Keratinocyte (primary cell): ENCODE measurements around the gene STOML3.
"Not testable (repeated sequence)": the region's sequence is repeated elsewhere in the genome, so short reads cannot be mapped to it uniquely, and the experiment has no call there.

Experiments
- EZH2 ChIP-seq: IDR thresholded peaks from one replicate; pipeline ENCODE4 v1.6.1; 2012; ENCODE audit warnings: inconsistent platforms, mild to moderate bottlenecking, low read length, moderate library complexity
- TF ChIP-seq, protein P1 (sequence below), 3 experiments: IDR thresholded peaks in 1 of 3; conservative IDR thresholded peaks in 1 of 3; optimal IDR thresholded peaks in 1 of 3; 2 replicates in 2 of 3; 3 replicates in 1 of 3; pipeline versions ENCODE3 to v1.5.1; 2011; ENCODE audit warnings: low read length in 3 of 3, mild to moderate bottlenecking in 3 of 3, moderate library complexity in 2 of 3, control low read depth in 1 of 3, inconsistent platforms in 1 of 3; ENCODE audit not compliant: insufficient read depth in 2 of 3; ENCODE audit errors: extremely low read depth in 1 of 3

DNA sequence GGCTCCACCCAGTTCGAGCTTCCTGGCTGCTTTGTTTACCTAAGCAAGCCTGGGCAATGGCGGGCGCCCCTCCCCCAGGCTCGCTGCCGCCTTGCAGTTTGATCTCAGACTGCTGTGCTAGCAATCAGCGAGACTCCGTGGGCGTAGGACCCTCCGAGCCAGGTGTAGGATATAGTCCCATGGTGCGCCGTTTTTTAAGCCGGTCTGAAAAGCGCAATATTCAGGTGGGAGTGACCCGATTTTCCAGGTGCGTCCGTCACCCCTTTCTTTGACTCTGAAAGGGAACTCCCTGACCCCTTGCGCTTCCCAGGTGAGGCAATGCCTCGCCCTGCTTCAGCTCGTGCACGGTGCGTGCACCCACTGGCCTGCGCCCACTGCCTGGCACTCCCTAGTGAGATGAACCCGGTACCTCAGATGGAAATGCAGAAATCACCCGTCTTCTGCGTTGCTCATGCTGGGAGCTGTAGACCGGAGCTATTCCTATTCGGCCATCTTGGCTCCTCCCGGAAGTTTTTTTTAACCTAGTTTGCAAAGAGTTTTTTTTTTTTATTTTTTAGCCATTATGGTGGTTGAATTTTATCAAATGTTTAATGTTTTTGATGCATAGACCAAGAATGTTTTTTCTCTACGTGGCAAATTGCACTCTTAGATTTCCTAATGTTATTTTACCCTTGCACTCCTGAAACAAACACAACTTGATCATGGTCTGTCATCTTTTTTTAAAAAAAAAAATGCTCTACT lies 15.9 kb upstream of the STOML3 start:
- TF ChIP-seq, protein P1, sequence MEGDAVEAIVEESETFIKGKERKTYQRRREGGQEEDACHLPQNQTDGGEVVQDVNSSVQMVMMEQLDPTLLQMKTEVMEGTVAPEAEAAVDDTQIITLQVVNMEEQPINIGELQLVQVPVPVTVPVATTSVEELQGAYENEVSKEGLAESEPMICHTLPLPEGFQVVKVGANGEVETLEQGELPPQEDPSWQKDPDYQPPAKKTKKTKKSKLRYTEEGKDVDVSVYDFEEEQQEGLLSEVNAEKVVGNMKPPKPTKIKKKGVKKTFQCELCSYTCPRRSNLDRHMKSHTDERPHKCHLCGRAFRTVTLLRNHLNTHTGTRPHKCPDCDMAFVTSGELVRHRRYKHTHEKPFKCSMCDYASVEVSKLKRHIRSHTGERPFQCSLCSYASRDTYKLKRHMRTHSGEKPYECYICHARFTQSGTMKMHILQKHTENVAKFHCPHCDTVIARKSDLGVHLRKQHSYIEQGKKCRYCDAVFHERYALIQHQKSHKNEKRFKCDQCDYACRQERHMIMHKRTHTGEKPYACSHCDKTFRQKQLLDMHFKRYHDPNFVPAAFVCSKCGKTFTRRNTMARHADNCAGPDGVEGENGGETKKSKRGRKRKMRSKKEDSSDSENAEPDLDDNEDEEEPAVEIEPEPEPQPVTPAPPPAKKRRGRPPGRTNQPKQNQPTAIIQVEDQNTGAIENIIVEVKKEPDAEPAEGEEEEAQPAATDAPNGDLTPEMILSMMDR (optimal IDR thresholded peaks at IDR 0.05 in 1 of 3, IDR thresholded peaks at IDR 0.05 in 1 of 3, conservative IDR thresholded peaks at IDR 0.05 in 1 of 3; ENCODE audit: extremely low read depth in 1 of 3, insufficient read depth in 2 of 3, low read length in 3 of 3): not testable (repeated sequence)
- TF ChIP-seq EZH2: not testable (repeated sequence)
